IMR-90 (cell line): ENCODE results near the gene RNU5D-1. TPM values are rescaled to one million over a fixed set of nuclear protein-coding genes. Genes with fewer than 3 reads are reported as not detected.

Experiments used
- RAD21 ChIP-seq: IDR thresholded peaks from 2 replicates; pipeline ENCODE4 v1.6.1; 2012; ENCODE audit warnings: low read length, improper control_type of control experiment
- microRNA-seq, 2 experiments: library from miRNA; stranded (forward) in 1 of 2; unstranded in 1 of 2; fragments of 10-50 nt in 1 of 2; fragments of <30 nt in 1 of 2; gene quantifications in 1 of 2; microRNA quantifications in 1 of 2; one replicate each; pipeline versions ENCODE3 to v1.1.0; 2013 to 2020; ENCODE audit not compliant: insufficient read depth in 1 of 2, insufficient read length in 1 of 2, unreplicated experiment in 1 of 2
- polyA plus RNA-seq, 3 experiments: library from polyadenylated mRNA; depleted of rRNA; stranded (reverse); fragments of >200 nt; gene quantifications; 2 replicates each; pipeline ENCODE4 v1.2.3, GENCODE V29; 2012; ENCODE audit warnings: low replicate concordance in 1 of 3
- small RNA-seq, 5 experiments: library from RNA; depleted of rRNA; stranded (forward); fragments of <200 nt; gene quantifications; one replicate each; pipeline ENCODE3, GENCODE V24; 2012
- total RNA-seq: library from RNA; depleted of rRNA; stranded (reverse); fragments of >200 nt; gene quantifications from 2 replicates; pipeline ENCODE4 v1.2.3, GENCODE V29; 2012; rRNA removed
- TF ChIP-seq, protein P1 (sequence below): conservative IDR thresholded peaks from 2 replicates; pipeline ENCODE4 v1.5.1; 2012; ENCODE audit warnings: mild to moderate bottlenecking, low read depth, low read length, improper control_type of control experiment

RNU5D-1 gene
- total and polyA plus RNA-seq, 2 of the 4 experiments (the other 2 are of a cell fraction), result not detected

DNA sequence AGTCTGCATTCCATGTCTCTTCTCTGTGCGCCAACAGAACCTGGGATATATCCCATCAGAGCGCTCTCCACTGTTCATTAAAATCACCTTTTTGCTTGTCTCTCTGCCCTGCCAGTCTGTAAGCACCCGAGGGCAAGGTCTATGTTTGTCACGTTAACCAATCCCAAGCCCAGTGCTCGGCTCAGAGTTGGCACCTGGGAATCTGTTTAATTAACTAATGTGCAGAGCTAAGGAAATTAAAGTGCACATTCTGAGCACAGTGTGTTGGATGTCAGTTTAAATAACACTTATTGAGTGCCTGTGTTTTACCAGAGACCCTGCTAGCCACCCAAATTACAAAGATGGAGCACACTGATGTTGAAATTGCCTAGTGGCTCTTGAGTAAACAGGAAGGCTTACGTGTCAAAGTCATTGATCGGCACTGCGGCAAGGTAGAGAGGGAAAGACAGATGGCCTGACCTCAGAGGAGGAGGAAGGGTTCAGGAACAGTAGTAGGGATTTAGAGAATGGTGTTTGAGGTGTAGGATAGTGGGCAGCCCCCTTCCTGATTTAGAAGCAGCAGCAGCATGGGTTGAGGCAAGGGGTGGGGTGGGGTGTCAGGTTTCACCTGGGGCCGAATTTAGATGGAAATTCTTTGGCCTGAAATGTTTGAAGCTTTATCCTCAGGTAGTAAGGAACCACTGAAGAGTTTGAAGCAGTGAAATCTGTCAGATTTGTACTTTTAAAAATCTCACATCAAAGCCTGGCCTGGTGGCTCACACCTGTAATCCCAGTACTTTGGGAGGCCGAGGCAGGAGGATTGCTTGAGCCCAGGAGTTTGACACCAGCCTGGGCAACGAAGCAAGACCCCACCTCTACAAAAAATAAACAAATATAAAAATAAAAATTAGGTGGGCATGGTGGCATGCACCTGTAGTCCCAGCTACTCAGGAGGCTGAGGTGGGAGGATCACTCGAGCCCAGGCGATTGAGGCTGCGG lies 48.8 kb downstream of the RNU5D-1 start (continued):
- TF ChIP-seq, protein P1, sequence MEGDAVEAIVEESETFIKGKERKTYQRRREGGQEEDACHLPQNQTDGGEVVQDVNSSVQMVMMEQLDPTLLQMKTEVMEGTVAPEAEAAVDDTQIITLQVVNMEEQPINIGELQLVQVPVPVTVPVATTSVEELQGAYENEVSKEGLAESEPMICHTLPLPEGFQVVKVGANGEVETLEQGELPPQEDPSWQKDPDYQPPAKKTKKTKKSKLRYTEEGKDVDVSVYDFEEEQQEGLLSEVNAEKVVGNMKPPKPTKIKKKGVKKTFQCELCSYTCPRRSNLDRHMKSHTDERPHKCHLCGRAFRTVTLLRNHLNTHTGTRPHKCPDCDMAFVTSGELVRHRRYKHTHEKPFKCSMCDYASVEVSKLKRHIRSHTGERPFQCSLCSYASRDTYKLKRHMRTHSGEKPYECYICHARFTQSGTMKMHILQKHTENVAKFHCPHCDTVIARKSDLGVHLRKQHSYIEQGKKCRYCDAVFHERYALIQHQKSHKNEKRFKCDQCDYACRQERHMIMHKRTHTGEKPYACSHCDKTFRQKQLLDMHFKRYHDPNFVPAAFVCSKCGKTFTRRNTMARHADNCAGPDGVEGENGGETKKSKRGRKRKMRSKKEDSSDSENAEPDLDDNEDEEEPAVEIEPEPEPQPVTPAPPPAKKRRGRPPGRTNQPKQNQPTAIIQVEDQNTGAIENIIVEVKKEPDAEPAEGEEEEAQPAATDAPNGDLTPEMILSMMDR, result no peak
- TF ChIP-seq RAD21, result no peak

Small RNA genes lying within 50 kb of the gene (microRNA-seq; reads per million reads assigned to microRNA genes)
- gene RNU5D-1 (ENCODE audit: insufficient read depth, insufficient read length) (5.2 reads per million), gene RNU5F-1 (ENCODE audit: insufficient read depth, insufficient read length) (not detected), gene SNORD38A (ENCODE audit: insufficient read depth, insufficient read length) (407 reads per million, percentile 89 among the genes with 10 or more reads in this experiment), gene SNORD38B (ENCODE audit: insufficient read depth, insufficient read length) (not detected), gene SNORD46 (ENCODE audit: insufficient read depth, insufficient read length) (55.8 reads per million, percentile 76 among the genes with 10 or more reads in this experiment), gene SNORD55 (ENCODE audit: insufficient read depth, insufficient read length) (not detected)

Small RNA genes lying within 50 kb of the gene (small RNA-seq; reads per million reads assigned to genes)
- gene RNU5D-1, result 610 to 31,002 (median 3,313) reads per million in 5 experiments
- 14.1 to 3,494 (median 200) reads per million in 5 experiments for gene RNU5F-1
- 158 to 2,721 (median 1,547) reads per million in 5 experiments for gene SNORD38A
- 0 reads per million in 5 experiments for gene SNORD38B
- 0.15 to 24.9 (median 2.0) reads per million in 5 experiments for gene SNORD46
- gene SNORD55, result 0 reads per million in 5 experiments

Other genes with a start within 250 kb of the RNU5D-1 start
- gene TMEM53, start 56.7 kb downstream of the RNU5D-1 start, total RNA-seq, result 2.2 and 2.7 TPM in 2 replicates
- 6.3 and 8.1 TPM in 2 replicates for gene TMEM53, start 56.7 kb downstream of the RNU5D-1 start, polyA plus RNA-seq (2012; rRNA removed)
- 0.28 and 0.36 TPM in 2 replicates for gene ARMH1, start 56.5 kb downstream of the RNU5D-1 start, total RNA-seq
- 0.72 and 1.1 TPM in 2 replicates for gene ARMH1, start 56.5 kb downstream of the RNU5D-1 start, polyA plus RNA-seq (2012; rRNA removed)
- gene KIF2C, start 8.7 kb upstream of the RNU5D-1 start, total RNA-seq, result 40.5 and 45.0 TPM in 2 replicates
- gene KIF2C, start 8.7 kb upstream of the RNU5D-1 start, polyA plus RNA-seq (2012; rRNA removed), result 30.7 and 31.6 TPM in 2 replicates
- 1,837 and 2,171 TPM in 2 replicates for gene RPS8, start 44.4 kb upstream of the RNU5D-1 start, total RNA-seq
- 2,128 and 2,255 TPM in 2 replicates for gene RPS8, start 44.4 kb upstream of the RNU5D-1 start, polyA plus RNA-seq (2012; rRNA removed)
- gene BEST4, start 57.0 kb upstream of the RNU5D-1 start, total RNA-seq, result not detected in 2 replicates
- 0.07 and 0.16 TPM in 2 replicates for gene BEST4, start 57.0 kb upstream of the RNU5D-1 start, polyA plus RNA-seq (2012; rRNA removed)
- 15.3 and 15.8 TPM in 2 replicates for gene PLK3, start 69.2 kb upstream of the RNU5D-1 start, total RNA-seq
- gene PLK3, start 69.2 kb upstream of the RNU5D-1 start, polyA plus RNA-seq (2012; rRNA removed), result 51.6 and 52.5 TPM in 2 replicates
- gene DYNLT4, start 76.2 kb upstream of the RNU5D-1 start, total RNA-seq, result 0.56 TPM in 1 of 2 replicates, not detected in the other
- not detected in 2 replicates for gene DYNLT4, start 76.2 kb upstream of the RNU5D-1 start, polyA plus RNA-seq (2012; rRNA removed)
- gene BTBD19, start 77.4 kb upstream of the RNU5D-1 start, total RNA-seq, result 0.56 and 0.90 TPM in 2 replicates
- gene BTBD19, start 77.4 kb upstream of the RNU5D-1 start, polyA plus RNA-seq (2012; rRNA removed), result 16.0 and 17.2 TPM in 2 replicates
- gene PTCH2, start 112.1 kb upstream of the RNU5D-1 start, total RNA-seq, result under 0.01 TPM in 2 replicates
- 0.56 and 0.66 TPM in 2 replicates for gene PTCH2, start 112.1 kb upstream of the RNU5D-1 start, polyA plus RNA-seq (2012; rRNA removed)